HEK293T (cell line): ENCODE results near the gene RGS11.

Experiments
- ARNT ChIP-seq: fragments of 450-650 bp; IDR thresholded peaks from 2 replicates; pipeline ENCODE4 v1.6.1; 2017; ENCODE audit warnings: mild to moderate bottlenecking
- CTBP1 ChIP-seq: fragments of 450-650 bp; IDR thresholded peaks from 2 replicates; pipeline ENCODE4 v1.6.1; 2016; ENCODE audit warnings: borderline replicate concordance
- ELF4 ChIP-seq: fragments of 450-650 bp; IDR thresholded peaks from 2 replicates; pipeline ENCODE4 v1.6.1; 2017; ENCODE audit warnings: antibody characterized with exemption
- FOXA1 ChIP-seq: fragments of 450-650 bp; IDR thresholded peaks from 2 replicates; pipeline ENCODE4 v1.6.1; 2016; ENCODE audit warnings: mild to moderate bottlenecking
- FOXK2 ChIP-seq: fragments of 450-650 bp; IDR thresholded peaks from 2 replicates; pipeline ENCODE4 v1.6.1; 2016; ENCODE audit warnings: mild to moderate bottlenecking
- HDGF ChIP-seq: fragments of 450-650 bp; IDR thresholded peaks from 2 replicates; pipeline ENCODE4 v1.6.1; 2017; ENCODE audit warnings: antibody characterized with exemption, borderline replicate concordance
- SP1 ChIP-seq: fragments of 450-650 bp; IDR thresholded peaks from 2 replicates; pipeline ENCODE4 v1.6.1; 2017
- ZNF384 ChIP-seq: fragments of 450-650 bp; IDR thresholded peaks from 2 replicates; pipeline ENCODE4 v1.6.1; 2016

DNA sequence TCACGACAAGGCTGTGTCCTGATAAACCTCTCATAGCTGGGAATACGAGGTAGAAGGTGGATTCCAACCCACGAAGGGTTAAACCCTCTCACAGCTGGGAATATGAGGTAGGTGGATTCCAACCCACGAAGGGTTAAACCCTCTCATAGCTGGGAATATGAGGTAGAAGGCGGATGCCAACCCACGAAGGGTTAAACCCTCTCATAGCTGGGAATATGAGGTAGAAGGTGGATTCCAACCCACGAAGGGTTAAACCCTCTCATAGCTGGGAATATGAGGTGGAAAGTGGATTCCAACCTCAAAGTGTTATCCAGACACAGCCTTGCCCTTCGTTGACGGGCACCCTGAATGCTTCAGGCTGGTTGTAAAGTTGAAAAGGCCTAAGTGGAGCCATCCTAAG is 45.8 kb upstream of the RGS11 start:
- TF ChIP-seq FOXA1: no peak
- no peak for TF ChIP-seq ELF4
- TF ChIP-seq SP1: no peak
- TF ChIP-seq ARNT: no peak
- no peak for TF ChIP-seq CTBP1
- TF ChIP-seq HDGF: no peak
- no peak for TF ChIP-seq FOXK2
- TF ChIP-seq ZNF384: no peak
